ENCODE data around the gene FAM200A. TPM values are rescaled to one million over a fixed set of nuclear protein-coding genes. Genes with fewer than 3 reads are reported as not detected.
"Not testable (repeated sequence)": the region's sequence is repeated elsewhere in the genome, so short reads cannot be mapped to it uniquely, and the experiment has no call there.

Gene FAM200A
- total RNA-seq, 2 experiments from 2014 or later = 3.3 to 3.8 TPM

- Mint-ChIP-seq H3K4me1 (ENCODE audit: low read depth) (no peaks in the 10 kb centered on the region), H3K9me3 (peaks cover 48% of the 10 kb centered on the region), H3K4me3 (no peak overlapping the region), H3K36me3 (ENCODE audit: low read depth) (peaks cover 66% of the 10 kb centered on the region), H3K27me3 (ENCODE audit: low read depth) (no peaks in the 10 kb centered on the region), H3K27ac (no peak overlapping the region)
- DNase-seq = peak; percentile 9
- CTCF ChIA-PET = interaction anchor here (0.7 to 0.9 kb wide), 2 partner anchors 10 to 147 kb away, joined by 3 read pairs; no protein-coding TSS in a partner anchor
- intact Hi-C loops (cut with micrococcal nuclease) = no loop called here
These were observed 20.6 kb downstream of the FAM200A start for GRCh38 chr7:99531354-99531765.

GRCh38 chr7:99525713-99526440 lies 26.0 kb downstream of the FAM200A start:
- no peak overlapping the region for H3K4me3 Mint-ChIP-seq
- intact Hi-C loops (cut with micrococcal nuclease) = loop anchor here (1.0 to 10.0 kb wide), 2 partner anchors 311 to 469 kb away; no protein-coding TSS in a partner anchor
- CTCF ChIA-PET = interaction anchor here (0.5 to 1.5 kb wide), 19 partner anchors 8 to 442 kb away, joined by 3 to 6 read pairs (median 3); partner anchors contain the start of genes ZKSCAN5 and ZNF655
- H3K9me3 Mint-ChIP-seq = peaks cover 19% of the 10 kb centered on the region
- no peaks in the 10 kb centered on the region for H3K4me1 Mint-ChIP-seq (ENCODE audit: low read depth)
- no peaks in the 10 kb centered on the region for H3K27me3 Mint-ChIP-seq (ENCODE audit: low read depth)
- peak; percentile 64 for DNase-seq
- no peak overlapping the region for H3K27ac Mint-ChIP-seq
- peaks cover 44% of the 10 kb centered on the region for H3K36me3 Mint-ChIP-seq (ENCODE audit: low read depth)

GRCh38 chr7:99521399-99521798 lies 30.5 kb downstream of the FAM200A start:
- Mint-ChIP-seq H3K27me3 (ENCODE audit: low read depth) (no peaks in the 10 kb centered on the region), H3K27ac (no peak overlapping the region), H3K9me3 (no peaks in the 10 kb centered on the region), H3K36me3 (ENCODE audit: low read depth) (peaks cover 13% of the 10 kb centered on the region), H3K4me1 (ENCODE audit: low read depth) (no peaks in the 10 kb centered on the region), H3K4me3 (no peak overlapping the region)
- CTCF ChIA-PET = interaction anchor here (0.7 to 1.6 kb wide), 2 partner anchors 11 to 422 kb away, joined by 3 read pairs; no protein-coding TSS in a partner anchor
- intact Hi-C loops (cut with micrococcal nuclease) = loop anchor here (10.0 kb wide), 1 partner anchor 473 kb away; no protein-coding TSS in a partner anchor
- DNase-seq = no peak

GRCh38 chr7:99514050-99514449 lies 37.9 kb downstream of the FAM200A start:
- H3K36me3 Mint-ChIP-seq (ENCODE audit: low read depth) = peaks cover 15% of the 10 kb centered on the region
- no peak overlapping the region for H3K4me3 Mint-ChIP-seq
- intact Hi-C loops (cut with micrococcal nuclease) = no loop called here
- H3K27ac Mint-ChIP-seq = no peak overlapping the region
- CTCF ChIA-PET = interaction anchor here (1.1 kb wide), 1 partner anchor 11 kb away, joined by 5 read pairs; no protein-coding TSS in a partner anchor
- H3K27me3 Mint-ChIP-seq (ENCODE audit: low read depth) = no peaks in the 10 kb centered on the region
- no peaks in the 10 kb centered on the region for H3K9me3 Mint-ChIP-seq
- no peak for DNase-seq
- H3K4me1 Mint-ChIP-seq (ENCODE audit: low read depth) = peaks cover 10% of the 10 kb centered on the region

- Mint-ChIP-seq H3K9me3 (no peaks in the 10 kb centered on the region), H3K4me1 (ENCODE audit: low read depth) (peaks cover 26% of the 10 kb centered on the region), H3K27me3 (ENCODE audit: low read depth) (no peaks in the 10 kb centered on the region), H3K4me3 (peak overlapping the region; percentile 87), H3K27ac (peak overlapping the region; percentile 98), H3K36me3 (ENCODE audit: low read depth) (peaks cover 6% of the 10 kb centered on the region)
- intact Hi-C loops (cut with micrococcal nuclease) = loop anchor here (1.0 to 2.0 kb wide), 4 partner anchors 47 to 414 kb away; partner anchors contain the start of genes BUD31, CPSF4, FAM200A and PDAP1
- CTCF ChIA-PET = interaction anchor here (1.2 to 2.6 kb wide), 2 partner anchors 52 to 414 kb away, joined by 3 to 5 read pairs; partner anchors contain the start of genes TRIM4 and ZNF655
- DNase-seq = no peak
These were observed 46.6 kb downstream of the FAM200A start for GRCh38 chr7:99505324-99505662.

GRCh38 chr7:99504603-99505323 lies 47.2 kb downstream of the FAM200A start, which contains the start of gene ZKSCAN5:
Gene ZKSCAN5, plus strand, starts transcription at chr7:99504662. Its CDS starts 1,383 bp downstream, at chr7:99506045.
- CTCF ChIA-PET = interaction anchor here (0.9 to 2.6 kb wide), 3 partner anchors 21 to 191 kb away, joined by 3 to 5 read pairs (median 3); partner anchors contain the start of gene ZNF655
- Mint-ChIP-seq H3K4me1 (ENCODE audit: low read depth) (peaks cover 25% of the 10 kb centered on the region), H3K27ac (peak within 1 kb of the TSS; percentile 98), H3K9me3 (no peaks in the 10 kb centered on the region), H3K27me3 (ENCODE audit: low read depth) (no peaks in the 10 kb centered on the region), H3K4me3 (peak within 1 kb of the TSS; percentile 87), H3K36me3 (ENCODE audit: low read depth) (peaks cover 10% of the 10 kb centered on the region)
- DNase-seq = peak; percentile 98
- intact Hi-C loops (cut with micrococcal nuclease) = loop anchor here (1.0 to 5.0 kb wide), 8 partner anchors 32 to 518 kb away; partner anchors contain the start of genes BUD31, CPSF4, FAM200A and PDAP1

- H3K9me3 Mint-ChIP-seq = no peaks in the 10 kb centered on the region
- peaks cover 24% of the 10 kb centered on the region for H3K4me1 Mint-ChIP-seq (ENCODE audit: low read depth)
- intact Hi-C loops (cut with micrococcal nuclease) = loop anchor here (1.0 to 5.0 kb wide), 7 partner anchors 32 to 518 kb away; partner anchors contain the start of genes BUD31, CPSF4, PDAP1 and PTCD1
These were observed 47.7 kb downstream of the FAM200A start for GRCh38 chr7:99504281-99504602.

GRCh38 chr7:99501236-99501635 lies 50.7 kb downstream of the FAM200A start:
- H3K4me1 Mint-ChIP-seq (ENCODE audit: low read depth) = peaks cover 30% of the 10 kb centered on the region
- not testable (repeated sequence) for DNase-seq; H3K9me3 Mint-ChIP-seq; H3K27me3 Mint-ChIP-seq (ENCODE audit: low read depth)
- CTCF ChIA-PET = interaction anchor here (0.5 to 1.0 kb wide), 3 partner anchors 10 to 434 kb away, joined by 3 to 6 read pairs (median 3); no protein-coding TSS in a partner anchor
- peak overlapping the region; percentile 99 for H3K27ac Mint-ChIP-seq
- peak overlapping the region; percentile 99 for H3K4me3 Mint-ChIP-seq
- peaks cover 25% of the 10 kb centered on the region for H3K36me3 Mint-ChIP-seq (ENCODE audit: low read depth)
- intact Hi-C loops (cut with micrococcal nuclease) = loop anchor here (5.0 kb wide), 1 partner anchor 521 kb away; no protein-coding TSS in a partner anchor

More at GRCh38 chr7:99504281-99504602, 47.7 kb downstream of the FAM200A start:
- CTCF ChIA-PET = interaction anchor here (0.9 to 2.6 kb wide), 4 partner anchors 22 to 191 kb away, joined by 3 to 5 read pairs (median 3); partner anchors contain the start of gene ZNF655
- H3K4me3 Mint-ChIP-seq = peak overlapping the region; percentile 87
- H3K36me3 Mint-ChIP-seq (ENCODE audit: low read depth) = peaks cover 12% of the 10 kb centered on the region
- H3K27me3 Mint-ChIP-seq (ENCODE audit: low read depth) = no peaks in the 10 kb centered on the region
- no peak for DNase-seq
- H3K27ac Mint-ChIP-seq = peak overlapping the region; percentile 98

- peaks cover 29% of the 10 kb centered on the region for H3K36me3 Mint-ChIP-seq (ENCODE audit: low read depth)
- intact Hi-C loops (cut with micrococcal nuclease) = loop anchor here (1.0 to 5.0 kb wide), 3 partner anchors 52 to 522 kb away; partner anchors contain the start of genes FAM200A and ZSCAN25
- peaks cover 26% of the 10 kb centered on the region for H3K4me1 Mint-ChIP-seq (ENCODE audit: low read depth)
- peak overlapping the region; percentile 99 for H3K27ac Mint-ChIP-seq
- H3K27me3 Mint-ChIP-seq (ENCODE audit: low read depth) = no peaks in the 10 kb centered on the region
- H3K9me3 Mint-ChIP-seq = no peaks in the 10 kb centered on the region
- CTCF ChIA-PET = interaction anchor here (0.5 to 0.8 kb wide), 2 partner anchors 15 to 435 kb away, joined by 3 to 6 read pairs; no protein-coding TSS in a partner anchor
- peak overlapping the region; percentile 99 for H3K4me3 Mint-ChIP-seq
- DNase-seq = no peak
These were observed 51.3 kb downstream of the FAM200A start for GRCh38 chr7:99500637-99501009.

GRCh38 chr7:99499721-99500636 lies 51.9 kb downstream of the FAM200A start, which contains the start of gene ZNF394:
Gene ZNF394, minus strand, starts transcription at chr7:99500281. Its CDS starts 188 bp downstream, at chr7:99500093.
- intact Hi-C loops (cut with micrococcal nuclease) = loop anchor here (1.0 to 5.0 kb wide), 4 partner anchors 28 to 522 kb away; partner anchors contain the start of genes FAM200A, ZNF789 and ZSCAN25
- CTCF ChIA-PET = interaction anchor here (0.8 kb wide), 1 partner anchor 14 kb away, joined by 3 read pairs; no protein-coding TSS in a partner anchor
- H3K27me3 Mint-ChIP-seq (ENCODE audit: low read depth) = no peaks in the 10 kb centered on the region
- peak; percentile 94 for DNase-seq
- peaks cover 23% of the 10 kb centered on the region for H3K4me1 Mint-ChIP-seq (ENCODE audit: low read depth)
- no peaks in the 10 kb centered on the region for H3K9me3 Mint-ChIP-seq
- peaks cover 35% of the 10 kb centered on the region for H3K36me3 Mint-ChIP-seq (ENCODE audit: low read depth)
- peak within 1 kb of the TSS; percentile 99 for H3K4me3 Mint-ChIP-seq
- peak within 1 kb of the TSS; percentile 99 for H3K27ac Mint-ChIP-seq

- H3K4me3 Mint-ChIP-seq = peak overlapping the region; percentile 99
- DNase-seq = no peak
- no peaks in the 10 kb centered on the region for H3K27me3 Mint-ChIP-seq (ENCODE audit: low read depth)
- CTCF ChIA-PET = no interaction called here
- intact Hi-C loops (cut with micrococcal nuclease) = loop anchor here (1.0 kb wide), 1 partner anchor 27 kb away; the partner anchor contains the start of gene ZNF789
- H3K27ac Mint-ChIP-seq = peak overlapping the region; percentile 99
- H3K36me3 Mint-ChIP-seq (ENCODE audit: low read depth) = peaks cover 41% of the 10 kb centered on the region
- peaks cover 2% of the 10 kb centered on the region for H3K9me3 Mint-ChIP-seq
- H3K4me1 Mint-ChIP-seq (ENCODE audit: low read depth) = peaks cover 23% of the 10 kb centered on the region
These were observed 52.6 kb downstream of the FAM200A start for GRCh38 chr7:99499371-99499720.

Measured in activated naive CD4-positive, alpha-beta T cell treated with anti-CD3 and anti-CD28 coated beads for 36 hours (primary cell).